Upper lobe of right lung (tissue), 1 donor: ENCODE data around the gene PTTG1IP. TPM values are rescaled to one million over a fixed set of nuclear protein-coding genes. Genes with fewer than 3 reads are reported as not detected.

Experiments used
- ATAC-seq: fragments of 200-7000 bp; cut with Tn5 transposase; one replicate; pipeline ENCODE4 v1.9.1; 2020; ENCODE audit warnings: mild to moderate bottlenecking, moderate library complexity
- DNase-seq: peaks from one replicate; pipeline ENCODE4 v3.0.0-alpha.2; 2020
- H3K27ac ChIP-seq: fragments of 200-600 bp; one replicate; pipeline ENCODE4 v1.8.0; 2022
- H3K27me3 ChIP-seq: fragments of 200-600 bp; one replicate; pipeline ENCODE4 v1.8.0; 2022; ENCODE audit warnings: mild to moderate bottlenecking
- H3K36me3 ChIP-seq: fragments of 200-600 bp; one replicate; pipeline ENCODE4 v1.8.0; 2022
- H3K4me1 ChIP-seq: fragments of 200-600 bp; one replicate; pipeline ENCODE4 v1.8.0; 2022
- H3K4me3 ChIP-seq: fragments of 200-600 bp; one replicate; pipeline ENCODE4 v1.8.0; 2022; ENCODE audit warnings: mild to moderate bottlenecking
- H3K9me3 ChIP-seq: fragments of 200-600 bp; one replicate; pipeline ENCODE4 v1.8.0; 2022
- intact Hi-C: fragments of 100-400 bp; cut with DNase I; formaldehyde crosslinking; loops from one replicate; pipeline ENCODE4 v1.11.0; 2022
- total RNA-seq: library from RNA; stranded (reverse); fragmentation: NEBNext Ultra II Directional; extraction: Animal tissue kit (Norgen Biotek cat#: 25700); gene quantifications from one replicate; pipeline ENCODE4 v1.2.1, GENCODE V29; 2021
- TF ChIP-seq, protein P1 (sequence below): fragments of 200-600 bp; IDR thresholded peaks from one replicate; pipeline ENCODE4 v1.8.0; 2022; ENCODE audit warnings: antibody characterized with exemption
- donor health status: DM: no; HTN: yes; CAD: no; lungs with severe emphysema.

PTTG1IP gene
- total RNA-seq, 1 donor from 2014 or later = 244 TPM

DNA sequence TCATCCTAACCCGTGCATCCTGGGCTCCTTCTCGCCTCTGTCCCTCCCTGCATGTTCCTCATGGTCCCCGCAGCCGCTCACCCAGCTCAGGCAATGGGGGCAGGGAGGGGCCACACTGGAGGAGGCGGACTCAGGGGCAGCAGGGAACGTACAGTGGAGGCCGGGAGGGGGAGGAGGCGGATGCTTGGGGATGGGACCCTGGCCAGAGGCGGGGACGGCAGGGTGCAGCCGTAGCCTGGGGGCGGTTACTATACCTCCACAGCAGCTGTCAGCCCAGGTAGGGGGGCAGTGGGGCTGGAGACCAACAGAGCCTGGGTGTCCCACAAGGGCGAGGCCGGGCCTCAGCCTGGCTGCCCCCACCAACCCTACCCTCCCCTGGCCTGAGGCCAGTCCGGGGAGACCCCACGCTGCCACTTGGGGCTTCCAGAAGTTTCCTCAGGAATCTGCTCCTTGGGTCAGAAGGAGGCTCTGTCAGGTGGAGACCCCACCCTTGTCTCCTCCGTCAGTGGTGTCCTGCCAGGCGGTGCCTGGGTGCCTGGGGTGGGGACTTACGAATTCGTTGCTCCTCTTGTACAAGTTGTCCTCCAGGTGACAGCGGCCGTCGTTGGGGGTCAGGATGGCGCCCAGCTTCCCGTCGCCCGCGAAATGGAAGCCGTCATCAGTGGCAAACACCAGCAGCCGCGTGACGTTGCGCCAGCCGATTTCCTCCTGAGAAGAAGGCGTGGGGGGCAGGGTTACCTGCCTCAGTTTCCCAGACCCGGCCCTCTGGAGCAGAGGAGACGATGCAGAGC, 26.5 kb upstream of the PTTG1IP start:
- H3K27me3 ChIP-seq = no peaks in the 10 kb centered on the region
- ATAC-seq (no peak), DNase-seq (peak; percentile 52)
- no peak overlapping the region for H3K4me3 ChIP-seq
- H3K27ac ChIP-seq = no peak overlapping the region
- H3K36me3 ChIP-seq = peaks cover 17% of the 10 kb centered on the region
- TF ChIP-seq, protein P1, sequence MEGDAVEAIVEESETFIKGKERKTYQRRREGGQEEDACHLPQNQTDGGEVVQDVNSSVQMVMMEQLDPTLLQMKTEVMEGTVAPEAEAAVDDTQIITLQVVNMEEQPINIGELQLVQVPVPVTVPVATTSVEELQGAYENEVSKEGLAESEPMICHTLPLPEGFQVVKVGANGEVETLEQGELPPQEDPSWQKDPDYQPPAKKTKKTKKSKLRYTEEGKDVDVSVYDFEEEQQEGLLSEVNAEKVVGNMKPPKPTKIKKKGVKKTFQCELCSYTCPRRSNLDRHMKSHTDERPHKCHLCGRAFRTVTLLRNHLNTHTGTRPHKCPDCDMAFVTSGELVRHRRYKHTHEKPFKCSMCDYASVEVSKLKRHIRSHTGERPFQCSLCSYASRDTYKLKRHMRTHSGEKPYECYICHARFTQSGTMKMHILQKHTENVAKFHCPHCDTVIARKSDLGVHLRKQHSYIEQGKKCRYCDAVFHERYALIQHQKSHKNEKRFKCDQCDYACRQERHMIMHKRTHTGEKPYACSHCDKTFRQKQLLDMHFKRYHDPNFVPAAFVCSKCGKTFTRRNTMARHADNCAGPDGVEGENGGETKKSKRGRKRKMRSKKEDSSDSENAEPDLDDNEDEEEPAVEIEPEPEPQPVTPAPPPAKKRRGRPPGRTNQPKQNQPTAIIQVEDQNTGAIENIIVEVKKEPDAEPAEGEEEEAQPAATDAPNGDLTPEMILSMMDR = no peak
- H3K9me3 ChIP-seq = no peaks in the 10 kb centered on the region
- peaks cover 16% of the 10 kb centered on the region for H3K4me1 ChIP-seq
- intact Hi-C loops = no loop called here

DNA sequence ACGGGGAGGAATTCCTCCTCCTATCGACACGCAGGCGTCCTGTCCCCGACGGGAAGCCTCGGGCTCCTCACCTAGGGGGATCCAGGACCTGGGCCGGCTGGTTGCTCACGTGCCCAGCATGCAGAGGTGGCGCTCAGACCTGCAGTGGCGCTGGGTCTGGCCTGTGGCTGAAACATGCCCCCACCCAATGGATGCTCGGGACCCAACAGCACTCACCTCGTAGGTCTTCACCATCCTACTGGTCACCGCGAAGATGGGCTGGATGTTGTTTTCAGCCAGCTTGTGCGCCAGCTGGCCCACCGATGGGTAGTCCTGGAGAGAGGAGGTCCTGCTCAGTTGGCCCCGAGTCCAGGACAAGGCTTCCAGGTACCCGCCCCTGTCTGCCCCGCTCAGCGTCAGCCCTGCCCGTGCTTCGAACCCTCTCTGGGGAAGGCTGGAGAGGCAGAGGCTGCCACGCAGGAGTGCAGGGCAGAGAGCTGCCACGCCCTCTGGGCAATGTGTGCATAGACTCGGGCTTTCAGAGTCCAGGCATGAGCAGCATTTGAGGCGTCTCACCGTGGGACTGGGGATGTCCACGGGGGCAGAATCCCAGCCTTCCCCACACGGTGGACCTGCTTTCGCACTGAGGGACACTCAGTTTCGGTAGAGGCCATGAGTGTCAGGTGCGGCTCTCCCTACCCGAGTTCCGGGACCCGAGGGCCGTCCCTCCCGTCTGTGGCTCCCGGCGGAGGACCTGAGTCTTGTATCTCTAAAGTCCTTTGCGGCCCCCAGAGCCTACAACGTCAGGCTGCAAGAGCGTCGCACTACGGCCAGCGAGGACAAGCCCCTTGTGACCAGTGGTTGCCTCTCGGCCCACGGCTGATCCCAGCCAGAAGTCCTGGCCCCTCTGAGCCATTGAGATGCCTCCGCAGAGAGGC, 25.6 kb upstream of the PTTG1IP start:
- intact Hi-C loops = no loop called here
- DNase-seq = peak; percentile 61
- Histone ChIP-seq H3K27me3 (no peaks in the 10 kb centered on the region), H3K27ac (no peak overlapping the region), H3K36me3 (peaks cover 17% of the 10 kb centered on the region), H3K4me3 (no peak overlapping the region), H3K4me1 (peaks cover 16% of the 10 kb centered on the region), H3K9me3 (no peaks in the 10 kb centered on the region)
- no peak for ATAC-seq
- TF ChIP-seq, protein P1 = no peak

DNA sequence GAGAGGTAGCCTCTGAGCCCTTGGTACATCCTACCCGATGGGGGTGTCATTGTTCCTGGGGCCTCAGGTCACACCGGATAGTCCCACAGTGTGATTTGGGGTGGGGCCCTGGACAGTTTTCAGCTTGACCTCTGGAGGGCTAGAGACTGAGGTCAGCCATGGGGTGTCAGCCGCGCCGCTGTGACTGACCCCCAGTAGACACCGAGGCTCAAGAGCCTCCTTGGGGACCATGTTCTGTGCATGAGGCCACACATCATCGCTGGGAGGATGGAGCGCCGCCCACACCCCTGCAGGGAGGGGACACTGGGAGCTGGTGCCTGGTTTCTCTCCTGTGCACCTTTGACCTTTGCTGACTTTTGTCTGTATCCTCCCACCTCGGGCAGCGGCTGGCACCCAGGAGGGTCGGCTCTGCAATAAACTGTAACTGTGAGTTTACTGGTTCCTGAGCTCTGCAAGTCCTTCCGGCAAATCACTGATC, 24.6 kb upstream of the PTTG1IP start:
- no peak overlapping the region for H3K4me3 ChIP-seq
- H3K9me3 ChIP-seq = no peaks in the 10 kb centered on the region
- no peaks in the 10 kb centered on the region for H3K27me3 ChIP-seq
- peaks cover 13% of the 10 kb centered on the region for H3K4me1 ChIP-seq
- ATAC-seq (no peak), DNase-seq (no peak)
- no peak overlapping the region for H3K27ac ChIP-seq
- intact Hi-C loops = no loop called here
- peaks cover 17% of the 10 kb centered on the region for H3K36me3 ChIP-seq
- TF ChIP-seq, protein P1 = no peak

GRCh38 chr21:44897326-44898010, 24.0 kb upstream of the PTTG1IP start:
- no peak overlapping the region for H3K4me3 ChIP-seq
- ATAC-seq (peak; percentile 79), DNase-seq (no peak)
- H3K9me3 ChIP-seq = no peaks in the 10 kb centered on the region
- intact Hi-C loops = no loop called here
- TF ChIP-seq, protein P1 = no peak
- peaks cover 17% of the 10 kb centered on the region for H3K36me3 ChIP-seq
- no peak overlapping the region for H3K27ac ChIP-seq
- peaks cover 11% of the 10 kb centered on the region for H3K4me1 ChIP-seq
- no peaks in the 10 kb centered on the region for H3K27me3 ChIP-seq

GRCh38 chr21:44896561-44897286, 23.2 kb upstream of the PTTG1IP start:
- H3K27me3 ChIP-seq = no peaks in the 10 kb centered on the region
- H3K27ac ChIP-seq = no peak overlapping the region
- intact Hi-C loops = no loop called here
- peak; percentile 7 for ATAC-seq
- no peak overlapping the region for H3K4me3 ChIP-seq
- no peaks in the 10 kb centered on the region for H3K9me3 ChIP-seq
- DNase-seq = no peak
- TF ChIP-seq, protein P1 = no peak
- H3K36me3 ChIP-seq = peaks cover 12% of the 10 kb centered on the region
- H3K4me1 ChIP-seq = peaks cover 11% of the 10 kb centered on the region
